IMR-90 (cell line): Measurements from ENCODE around the gene CACNB2. TPM values are rescaled to one million over a fixed set of nuclear protein-coding genes. Genes with fewer than 3 reads are reported as not detected.

Source experiments
- ATAC-seq: fragments of 200-7000 bp; cut with Tn5 transposase; 2 replicates; pipeline ENCODE4 v1.9.1; 2020; ENCODE audit warnings: low read depth, mild to moderate bottlenecking, moderate library complexity
- BruUV-seq: library from RNA; stranded (reverse); fragments of 400-500 nt; replicated peaks from 2 replicates; lab custom pipeline; 2021; lab: Mats Ljungman, UMichigan
- CTCF ChIA-PET: fragments of 300-600 bp; formaldehyde crosslinking; extraction: SDS; loops from one replicate; lab custom pipeline; 2021; ENCODE audit warnings: antibody characterized with exemption; lab: Yijun Ruan, JAX
- POLR2A ChIA-PET: fragments of 300-600 bp; sonication (Branson Sonifier 250); formaldehyde crosslinking; loops from one replicate; lab custom pipeline; 2022; ENCODE audit warnings: antibody characterized with exemption; ENCODE audit not compliant: unreplicated experiment; lab: Charles Lee
- DNase-seq: peaks from one replicate; pipeline ENCODE4 v3.0.0; 2013
- H2AFZ ChIP-seq: replicated peaks from 2 replicates; pipeline ENCODE3; 2013; ENCODE audit warnings: low read length, mild to moderate bottlenecking; ENCODE audit not compliant: poor library complexity
- H2AK5ac ChIP-seq: 2 replicates; pipeline ENCODE4 v1.6.1; 2013; ENCODE audit warnings: low read depth, low read length, inconsistent platforms
- H2AK9ac ChIP-seq: replicated peaks from 2 replicates; pipeline ENCODE3; 2013; ENCODE audit warnings: mild to moderate bottlenecking, low read depth, low read length, moderate library complexity; ENCODE audit not compliant: poor library complexity
- H2BK120ac ChIP-seq: 2 replicates; pipeline ENCODE4 v1.6.1; 2013; ENCODE audit warnings: low read depth, low read length, inconsistent platforms
- H2BK15ac ChIP-seq: 3 replicates; pipeline ENCODE4 v1.6.1; 2013; ENCODE audit warnings: low read depth, low read length, inconsistent platforms
- H2BK20ac ChIP-seq: 2 replicates; pipeline ENCODE4 v1.6.1; 2013; ENCODE audit warnings: low read depth, mild to moderate bottlenecking, inconsistent platforms, low read length, moderate library complexity
- H2BK5ac ChIP-seq: 2 replicates; pipeline ENCODE4 v1.6.1; 2013; ENCODE audit warnings: mild to moderate bottlenecking, low read depth, low read length, inconsistent platforms; ENCODE audit not compliant: poor library complexity, severe bottlenecking
- H3K14ac ChIP-seq: replicated peaks from 2 replicates; pipeline ENCODE4 v1.6.1; 2013; ENCODE audit warnings: low read depth, low read length, inconsistent platforms
- H3K18ac ChIP-seq: 2 replicates; pipeline ENCODE4 v1.6.1; 2013; ENCODE audit warnings: low read depth, low read length, control low read depth
- H3K23ac ChIP-seq: 2 replicates; pipeline ENCODE4 v1.6.1; 2013; ENCODE audit warnings: low read depth, low read length, inconsistent platforms
- H3K27ac ChIP-seq: 2 replicates; pipeline ENCODE4 v1.5.1; 2013; ENCODE audit warnings: mild to moderate bottlenecking, control low read depth, low read length; ENCODE audit not compliant: insufficient read depth
- H3K27me3 ChIP-seq: 2 replicates; pipeline ENCODE4 v1.6.1; 2013; ENCODE audit warnings: low read length; ENCODE audit not compliant: control insufficient read depth, insufficient read depth
- H3K36me3 ChIP-seq: 2 replicates; pipeline ENCODE4 v1.6.1; 2013; ENCODE audit warnings: low read length, mixed read lengths; ENCODE audit not compliant: control insufficient read depth, insufficient read depth
- H3K4ac ChIP-seq: 2 replicates; pipeline ENCODE4 v1.6.1; 2013; ENCODE audit warnings: low read depth, low read length, inconsistent platforms
- H3K4me1 ChIP-seq: 2 replicates; pipeline ENCODE4 v1.6.1; 2013; ENCODE audit warnings: low read length, mixed read lengths; ENCODE audit not compliant: control insufficient read depth, insufficient read depth
- H3K4me2 ChIP-seq: 2 replicates; pipeline ENCODE4 v1.6.1; 2013; ENCODE audit warnings: low read depth, mild to moderate bottlenecking, control low read depth, low read length, moderate library complexity
- H3K4me3 ChIP-seq: 2 replicates; pipeline ENCODE4 v1.5.1; 2013; ENCODE audit warnings: low read depth, mild to moderate bottlenecking, control low read depth, low read length, moderate library complexity; ENCODE audit not compliant: insufficient read depth
- H3K56ac ChIP-seq: 2 replicates; pipeline ENCODE4 v1.6.1; 2013; ENCODE audit warnings: low read length, inconsistent platforms; ENCODE audit not compliant: insufficient read depth; ENCODE audit errors: extremely low read depth
- H3K79me1 ChIP-seq, 2 experiments: 2 replicates each; pipeline ENCODE4 v1.6.1; 2013; ENCODE audit warnings: low read length in 2 of 2, inconsistent platforms in 1 of 2, low read depth in 1 of 2
- H3K9ac ChIP-seq: 2 replicates; pipeline ENCODE4 v1.6.1; 2013; ENCODE audit warnings: low read depth, low read length, control low read depth
- H3K9me1 ChIP-seq: 2 replicates; pipeline ENCODE4 v1.6.1; 2013; ENCODE audit warnings: low read length, inconsistent platforms; ENCODE audit not compliant: insufficient read depth
- H3K9me3 ChIP-seq: 2 replicates; pipeline ENCODE4 v1.6.1; 2013; ENCODE audit warnings: low read length; ENCODE audit not compliant: control insufficient read depth, insufficient read depth
- H4K20me1 ChIP-seq: 2 replicates; pipeline ENCODE4 v1.6.1; 2013; ENCODE audit warnings: low read length, inconsistent platforms; ENCODE audit not compliant: insufficient read depth
- H4K5ac ChIP-seq: 2 replicates; pipeline ENCODE4 v1.6.1; 2013; ENCODE audit warnings: mild to moderate bottlenecking, low read depth, low read length, control low read depth
- H4K8ac ChIP-seq, 2 experiments: 2 replicates each; pipeline ENCODE4 v1.6.1; 2013; ENCODE audit warnings: low read depth in 2 of 2, low read length in 2 of 2, control low read depth in 1 of 2, inconsistent platforms in 1 of 2
- H4K91ac ChIP-seq: 2 replicates; pipeline ENCODE4 v1.6.1; 2013; ENCODE audit warnings: low read depth, low read length, inconsistent platforms; ENCODE audit not compliant: insufficient read depth
- BHLHE40 ChIP-seq: fragments of 150-350 bp; IDR thresholded peaks from 2 replicates; pipeline ENCODE4 v1.6.1; 2016; ENCODE audit warnings: mild to moderate bottlenecking, low read depth, low read length
- CEBPB ChIP-seq: IDR thresholded peaks from 2 replicates; pipeline ENCODE4 v1.6.1; 2012; ENCODE audit warnings: low read depth, low read length, improper control_type of control experiment
- CHD1 ChIP-seq: IDR thresholded peaks from 2 replicates; pipeline ENCODE4 v1.6.1; 2012; ENCODE audit warnings: low read depth, low read length, improper control_type of control experiment
- FOS ChIP-seq: fragments of 150-350 bp; IDR thresholded peaks from 2 replicates; pipeline ENCODE4 v1.6.1; 2016; ENCODE audit warnings: low read depth, low read length
- MAFK ChIP-seq: IDR thresholded peaks from 2 replicates; pipeline ENCODE4 v1.6.1; 2012; ENCODE audit warnings: low read depth, low read length, improper control_type of control experiment
- MAZ ChIP-seq: IDR thresholded peaks from 2 replicates; pipeline ENCODE4 v1.6.1; 2012; ENCODE audit warnings: low read depth, mild to moderate bottlenecking, low read length, improper control_type of control experiment, moderate library complexity, borderline replicate concordance
- NFE2L2 ChIP-seq: fragments of 150-350 bp; IDR thresholded peaks from 2 replicates; pipeline ENCODE4 v1.6.1; 2016; ENCODE audit warnings: low read depth, mild to moderate bottlenecking, low read length
- POLR2A ChIP-seq: IDR thresholded peaks from 2 replicates; pipeline ENCODE4 v1.6.1; 2012; ENCODE audit warnings: mild to moderate bottlenecking, low read depth, low read length
- RCOR1 ChIP-seq: IDR thresholded peaks from 2 replicates; pipeline ENCODE4 v1.6.1; 2012; ENCODE audit warnings: mild to moderate bottlenecking, low read length, improper control_type of control experiment; ENCODE audit not compliant: insufficient replicate concordance
- WGBS, 2 experiments: methylation state at CpG; one replicate each; pipeline versions ENCODE4 v1.1.5 to v1.1.7; 2013; ENCODE audit warnings: missing lambda C conversion rate in 2 of 2; ENCODE audit not compliant: insufficient read length in 1 of 2; ENCODE audit errors: extremely low coverage in 2 of 2; 5-methylcytosine and 5-hydroxymethylcytosine counted together
- dilution Hi-C: fragments of 300-500 bp; cut with HindIII; formaldehyde crosslinking; loops from one replicate; pipeline ENCODE4 v1.14.3; 2018; ENCODE audit warnings: low sequenced_read_pairs; ENCODE audit not compliant: unreplicated experiment
- in situ Hi-C: fragments of 300-500 bp; cut with MboI; formaldehyde crosslinking; loops from 3 replicates; pipeline ENCODE4 v1.14.3; 2019; ENCODE audit warnings: low sequenced_read_pairs, inconsistent platforms, mixed read lengths
- intact Hi-C: fragments of 100-400 bp; cut with micrococcal nuclease; formaldehyde crosslinking; loops from 2 replicates; pipeline ENCODE4 v1.10.0; 2022
- polyA plus RNA-seq, 3 experiments: library from polyadenylated mRNA; depleted of rRNA; stranded (reverse); fragments of >200 nt; gene quantifications; 2 replicates each; pipeline ENCODE4 v1.2.3, GENCODE V29; 2012; ENCODE audit warnings: low replicate concordance in 1 of 3
- total RNA-seq: library from RNA; depleted of rRNA; stranded (reverse); fragments of >200 nt; gene quantifications from 2 replicates; pipeline ENCODE4 v1.2.3, GENCODE V29; 2012
- TF ChIP-seq, protein P1 (sequence below): conservative IDR thresholded peaks from 2 replicates; pipeline ENCODE4 v1.5.1; 2012; ENCODE audit warnings: mild to moderate bottlenecking, low read depth, low read length, improper control_type of control experiment
- TF ChIP-seq, protein P2 (sequence below): fragments of 150-350 bp; IDR thresholded peaks from 2 replicates; pipeline ENCODE4 v1.6.1; 2016; ENCODE audit warnings: low read depth, mild to moderate bottlenecking, low read length, moderate library complexity, borderline replicate concordance

Gene CACNB2
- total and polyA plus RNA-seq, 2 of the 4 experiments (the other 2 are of a cell fraction): 0.36 TPM

DNA sequence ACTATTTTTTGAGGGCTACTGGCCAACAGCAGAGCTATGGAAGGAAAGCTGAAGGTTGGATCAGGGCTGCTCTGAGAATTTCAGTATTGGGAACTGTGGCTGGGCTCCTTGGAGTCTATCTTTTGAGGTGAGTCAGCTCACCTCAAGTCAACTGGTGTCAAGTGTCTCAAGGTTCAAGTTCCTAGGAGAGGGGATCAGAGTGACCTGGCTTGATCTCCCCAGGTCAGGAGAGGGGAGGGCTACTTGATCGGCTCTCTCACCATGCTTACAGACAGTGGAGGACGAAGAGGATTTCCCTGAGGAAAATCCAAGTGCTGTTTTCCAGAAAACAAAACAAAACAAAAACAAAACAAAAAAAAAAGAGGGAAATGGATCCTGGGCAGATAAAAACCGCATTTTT lies 132.8 kb downstream of the CACNB2 start:
- H2BK15ac ChIP-seq: no peak overlapping the region
- peaks cover 6% of the 10 kb centered on the region for H3K27me3 ChIP-seq
- no peak overlapping the region for H3K4ac ChIP-seq
- no peak overlapping the region for H4K8ac ChIP-seq
- intact Hi-C loops (no loop called here), in situ Hi-C loops (no loop called here), dilution Hi-C loops (no loop called here)
- H3K4me2 ChIP-seq: no peak overlapping the region
- H3K9me3 ChIP-seq: no peaks in the 10 kb centered on the region
- no peaks in the 10 kb centered on the region for H3K79me1 ChIP-seq
- no peak overlapping the region for H4K91ac ChIP-seq
- BruUV-seq: no TSS peak
- H2BK120ac ChIP-seq: no peak overlapping the region
- CTCF ChIA-PET: interaction anchor here (0.6 kb wide), 1 partner anchor 310 kb away, joined by 3 read pairs; no protein-coding TSS in a partner anchor
- no peaks in the 10 kb centered on the region for H3K4me1 ChIP-seq
- H3K14ac ChIP-seq: no peak overlapping the region
- H3K36me3 ChIP-seq: no peaks in the 10 kb centered on the region
- no peak overlapping the region for H3K18ac ChIP-seq
- H3K56ac ChIP-seq: no peak overlapping the region
- H3K23ac ChIP-seq: no peak overlapping the region
- H2AK5ac ChIP-seq: no peak overlapping the region
- no peak overlapping the region for H4K5ac ChIP-seq
- no peak overlapping the region for H3K9ac ChIP-seq
- no peak overlapping the region for H2AK9ac ChIP-seq
- H3K27ac ChIP-seq: no peak overlapping the region
- H2BK20ac ChIP-seq: no peak overlapping the region
- no peak for DNase-seq
- no CpG with 5 or more reads among the region's 3 CpGs for WGBS, 2 experiments
- ATAC-seq: no peak
- H2AFZ ChIP-seq: no peak overlapping the region
- no peak overlapping the region for H2BK5ac ChIP-seq
- POLR2A ChIA-PET: no interaction called here
- no peak overlapping the region for H3K4me3 ChIP-seq
- no peaks in the 10 kb centered on the region for H4K20me1 ChIP-seq
- no peaks in the 10 kb centered on the region for H3K9me1 ChIP-seq
- no peak for TF ChIP-seq FOS
- no peak for TF ChIP-seq CEBPB
- TF ChIP-seq POLR2A: no peak
- TF ChIP-seq, protein P1, sequence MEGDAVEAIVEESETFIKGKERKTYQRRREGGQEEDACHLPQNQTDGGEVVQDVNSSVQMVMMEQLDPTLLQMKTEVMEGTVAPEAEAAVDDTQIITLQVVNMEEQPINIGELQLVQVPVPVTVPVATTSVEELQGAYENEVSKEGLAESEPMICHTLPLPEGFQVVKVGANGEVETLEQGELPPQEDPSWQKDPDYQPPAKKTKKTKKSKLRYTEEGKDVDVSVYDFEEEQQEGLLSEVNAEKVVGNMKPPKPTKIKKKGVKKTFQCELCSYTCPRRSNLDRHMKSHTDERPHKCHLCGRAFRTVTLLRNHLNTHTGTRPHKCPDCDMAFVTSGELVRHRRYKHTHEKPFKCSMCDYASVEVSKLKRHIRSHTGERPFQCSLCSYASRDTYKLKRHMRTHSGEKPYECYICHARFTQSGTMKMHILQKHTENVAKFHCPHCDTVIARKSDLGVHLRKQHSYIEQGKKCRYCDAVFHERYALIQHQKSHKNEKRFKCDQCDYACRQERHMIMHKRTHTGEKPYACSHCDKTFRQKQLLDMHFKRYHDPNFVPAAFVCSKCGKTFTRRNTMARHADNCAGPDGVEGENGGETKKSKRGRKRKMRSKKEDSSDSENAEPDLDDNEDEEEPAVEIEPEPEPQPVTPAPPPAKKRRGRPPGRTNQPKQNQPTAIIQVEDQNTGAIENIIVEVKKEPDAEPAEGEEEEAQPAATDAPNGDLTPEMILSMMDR: no peak
- no peak for TF ChIP-seq BHLHE40
- TF ChIP-seq, protein P2, sequence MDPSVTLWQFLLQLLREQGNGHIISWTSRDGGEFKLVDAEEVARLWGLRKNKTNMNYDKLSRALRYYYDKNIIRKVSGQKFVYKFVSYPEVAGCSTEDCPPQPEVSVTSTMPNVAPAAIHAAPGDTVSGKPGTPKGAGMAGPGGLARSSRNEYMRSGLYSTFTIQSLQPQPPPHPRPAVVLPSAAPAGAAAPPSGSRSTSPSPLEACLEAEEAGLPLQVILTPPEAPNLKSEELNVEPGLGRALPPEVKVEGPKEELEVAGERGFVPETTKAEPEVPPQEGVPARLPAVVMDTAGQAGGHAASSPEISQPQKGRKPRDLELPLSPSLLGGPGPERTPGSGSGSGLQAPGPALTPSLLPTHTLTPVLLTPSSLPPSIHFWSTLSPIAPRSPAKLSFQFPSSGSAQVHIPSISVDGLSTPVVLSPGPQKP: no peak
- no peak for TF ChIP-seq MAZ
- TF ChIP-seq MAFK: no peak
- TF ChIP-seq RCOR1: no peak
- no peak for TF ChIP-seq CHD1
- no peak for TF ChIP-seq NFE2L2
